AG20443 (cell line): Measurements from ENCODE around the gene KRTAP10-3.
"Not testable (repeated sequence)": the region's sequence is repeated elsewhere in the genome, so short reads cannot be mapped to it uniquely, and the experiment has no call there.

Experiments
- DNase-seq: peaks from one replicate; pipeline ENCODE4 v3.0.0; 2012; ENCODE audit warnings: low spot score, mixed read lengths

KRTAP10-3 gene, protein sequence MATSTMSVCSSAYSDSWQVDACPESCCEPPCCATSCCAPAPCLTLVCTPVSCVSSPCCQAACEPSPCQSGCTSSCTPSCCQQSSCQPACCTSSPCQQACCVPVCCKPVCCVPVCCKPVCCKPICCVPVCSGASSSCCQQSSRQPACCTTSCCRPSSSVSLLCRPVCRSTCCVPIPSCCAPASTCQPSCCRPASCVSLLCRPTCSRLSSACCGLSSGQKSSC

DNA sequence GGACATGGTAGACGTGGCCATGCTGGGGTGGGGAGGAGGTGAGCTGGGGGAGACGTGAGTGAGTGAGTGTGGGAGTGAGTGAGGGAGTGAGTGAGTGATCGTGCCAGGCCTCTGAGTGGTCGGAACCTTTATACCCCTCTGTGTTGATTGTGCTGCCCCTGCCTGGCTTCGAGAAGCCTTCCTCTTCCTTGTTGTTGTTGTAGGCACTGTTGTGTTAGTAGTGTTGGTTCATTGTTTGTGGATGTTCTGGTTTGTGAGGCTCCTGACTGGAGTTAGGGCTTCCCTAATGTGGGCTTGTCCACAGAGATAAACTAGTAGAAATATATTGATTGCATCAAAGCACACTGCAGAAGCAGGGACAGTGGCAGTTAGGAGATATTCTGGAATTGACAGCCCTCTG lies at the start of gene KRTAP10-3:
Gene KRTAP10-3, minus strand, starts transcription at position 101 of the 400 bp plus-strand sequence. Its CDS starts 80 bp downstream, at position 21.
- DNase-seq = no peak

DNA sequence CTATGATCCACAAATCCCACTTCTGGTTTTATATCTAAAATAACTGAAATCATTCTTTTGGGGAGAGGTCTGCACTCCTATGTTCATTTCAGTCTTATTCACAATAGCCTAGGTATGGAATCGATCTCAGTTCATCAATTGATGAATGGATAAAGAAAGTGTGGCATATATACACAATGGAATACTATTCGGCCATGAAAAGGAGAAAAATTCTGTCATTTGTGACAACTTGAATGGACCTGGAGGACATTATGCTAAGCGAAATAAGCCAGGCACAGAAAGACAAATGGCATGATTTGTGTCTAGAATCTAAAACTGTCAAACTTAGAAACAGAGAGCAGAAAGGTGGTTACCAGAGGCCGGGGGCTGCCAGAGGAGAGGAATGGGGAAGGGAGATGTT lies 47.9 kb upstream of the KRTAP10-3 start:
- no peak for DNase-seq

DNA sequence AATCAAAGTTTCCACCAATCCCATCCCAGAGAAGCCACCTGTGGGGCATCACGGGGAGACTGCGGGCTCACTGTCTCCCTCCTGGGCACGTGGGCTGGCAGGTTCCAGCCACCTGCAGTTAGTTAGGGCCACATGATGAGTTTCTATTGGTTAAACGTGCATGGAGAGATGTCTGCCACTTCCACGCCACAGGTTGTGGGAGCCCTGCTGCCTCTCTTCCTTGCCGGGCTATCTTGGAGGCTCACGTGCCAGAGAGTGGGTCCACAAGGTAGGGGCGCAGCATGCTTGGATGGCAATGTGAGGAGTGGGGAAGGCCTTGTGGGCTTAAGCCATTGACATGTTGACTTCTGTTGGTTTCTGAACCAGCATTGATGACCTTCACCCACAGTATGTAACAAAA lies 45.3 kb upstream of the KRTAP10-3 start:
- DNase-seq = no peak

DNA sequence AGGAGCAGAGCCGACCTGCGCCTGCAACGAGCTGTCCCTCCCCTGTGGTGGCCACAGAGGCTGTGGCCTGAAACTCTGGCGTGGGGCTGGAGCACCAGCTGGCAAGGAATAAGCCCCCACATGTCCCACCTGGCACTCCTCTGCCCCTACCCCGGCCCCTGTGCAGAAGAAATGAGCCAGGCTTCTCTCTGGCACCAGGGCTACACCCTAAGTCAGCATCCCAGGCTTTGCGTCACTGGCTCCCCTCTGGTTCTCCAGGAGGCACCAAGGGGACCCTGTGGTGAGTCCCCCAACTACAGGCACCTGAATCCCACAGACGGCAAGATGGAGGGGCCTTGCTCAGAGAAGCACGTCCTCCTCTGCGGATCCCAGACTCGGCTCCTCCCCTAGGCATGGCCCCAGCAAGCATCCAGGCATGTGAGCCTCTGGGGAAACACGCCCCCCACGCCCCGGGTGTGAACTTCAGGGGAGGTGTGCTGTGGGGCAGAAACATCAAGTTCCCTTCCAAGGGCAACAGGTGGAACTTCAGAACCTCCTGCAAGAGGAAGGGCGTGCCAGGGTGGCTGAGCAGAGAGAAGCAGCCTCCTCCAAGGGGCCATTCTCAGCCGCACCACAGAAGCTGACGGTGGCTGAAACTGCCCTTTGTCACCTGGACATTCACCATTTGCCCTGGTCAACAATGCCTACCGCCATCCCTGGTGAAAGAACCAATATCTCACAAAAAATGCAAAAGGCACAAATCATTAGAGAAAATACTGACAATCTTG lies 44.7 kb upstream of the KRTAP10-3 start:
- no peak for DNase-seq

DNA sequence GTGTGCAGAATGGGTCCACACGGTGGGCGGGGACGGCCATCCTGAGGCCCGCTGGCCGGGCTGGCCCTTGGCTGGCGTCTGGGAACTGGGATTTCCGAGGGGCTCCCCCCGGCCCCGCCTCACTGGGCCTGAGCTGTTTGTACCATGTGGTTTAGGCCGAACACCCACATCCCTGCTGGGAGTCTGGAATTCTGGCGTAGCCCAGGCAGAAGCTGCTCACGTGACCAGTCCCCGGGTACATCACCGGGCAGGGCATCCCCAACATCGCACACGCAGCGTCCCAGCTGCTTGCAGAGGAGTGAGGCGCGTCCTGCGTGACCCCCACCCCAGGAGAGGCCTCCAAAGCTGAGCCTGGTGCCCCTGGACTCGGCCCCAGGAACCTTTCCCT lies 43.9 kb upstream of the KRTAP10-3 start:
- DNase-seq = no peak

DNA sequence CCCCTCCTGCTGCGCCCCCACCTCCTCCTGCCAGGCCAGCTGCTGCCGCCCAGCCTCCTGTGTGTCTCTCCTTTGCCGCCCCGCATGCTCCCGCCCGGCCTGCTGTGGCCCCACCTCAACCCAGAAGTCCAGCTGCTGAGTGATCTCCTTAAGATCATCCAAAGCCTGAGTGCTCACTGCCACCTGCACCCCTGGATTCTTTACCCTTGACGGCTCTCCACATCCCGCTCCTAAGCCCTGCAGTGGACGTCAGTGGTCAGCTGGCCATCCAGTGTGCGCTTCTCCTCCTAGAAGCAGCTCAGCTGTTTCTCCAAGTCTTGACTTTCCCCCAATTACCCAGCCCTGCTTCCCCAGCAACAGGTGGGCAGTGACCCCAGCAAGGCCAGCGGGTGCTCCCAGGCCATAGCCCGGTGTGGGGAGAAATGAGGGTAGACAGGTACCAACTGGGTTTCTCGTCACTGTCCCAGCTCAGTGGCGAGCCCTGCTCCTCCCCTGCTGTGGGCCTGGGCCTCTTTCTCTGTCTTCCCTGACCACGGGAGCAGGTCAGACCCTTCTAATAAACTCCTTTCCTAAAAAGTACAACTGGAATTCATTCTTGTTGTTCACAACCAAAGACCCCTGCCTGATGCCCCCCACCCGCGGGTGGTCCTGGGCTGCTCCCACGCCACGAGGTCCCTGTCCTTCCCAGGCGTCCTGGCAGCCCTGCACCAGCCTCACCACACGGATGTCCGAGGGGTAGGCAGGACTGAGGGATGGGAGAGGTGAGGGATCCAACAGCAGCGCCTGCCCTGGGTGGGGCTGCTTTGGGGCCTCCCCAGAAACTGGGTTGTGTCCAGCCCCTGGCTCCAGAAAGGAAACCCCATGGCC lies 43.2 kb upstream of the KRTAP10-3 start:
- no peak for DNase-seq

DNA sequence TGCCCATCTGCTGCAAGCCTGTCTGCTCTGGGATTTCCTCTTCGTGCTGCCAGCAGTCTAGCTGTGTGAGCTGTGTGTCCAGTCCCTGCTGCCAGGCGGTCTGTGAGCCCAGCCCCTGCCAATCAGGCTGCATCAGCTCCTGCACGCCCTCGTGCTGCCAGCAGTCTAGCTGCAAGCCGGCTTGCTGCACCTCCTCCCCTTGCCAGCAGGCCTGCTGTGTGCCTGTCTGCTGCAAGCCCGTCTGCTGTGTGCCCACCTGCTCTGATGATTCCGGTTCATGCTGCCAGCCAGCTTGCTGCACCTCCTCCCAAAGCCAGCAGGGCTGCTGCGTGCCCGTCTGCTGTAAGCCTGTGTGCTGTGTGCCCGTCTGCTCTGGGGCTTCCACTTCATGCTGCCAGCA lies 42.5 kb upstream of the KRTAP10-3 start:
- not testable (repeated sequence) for DNase-seq

DNA sequence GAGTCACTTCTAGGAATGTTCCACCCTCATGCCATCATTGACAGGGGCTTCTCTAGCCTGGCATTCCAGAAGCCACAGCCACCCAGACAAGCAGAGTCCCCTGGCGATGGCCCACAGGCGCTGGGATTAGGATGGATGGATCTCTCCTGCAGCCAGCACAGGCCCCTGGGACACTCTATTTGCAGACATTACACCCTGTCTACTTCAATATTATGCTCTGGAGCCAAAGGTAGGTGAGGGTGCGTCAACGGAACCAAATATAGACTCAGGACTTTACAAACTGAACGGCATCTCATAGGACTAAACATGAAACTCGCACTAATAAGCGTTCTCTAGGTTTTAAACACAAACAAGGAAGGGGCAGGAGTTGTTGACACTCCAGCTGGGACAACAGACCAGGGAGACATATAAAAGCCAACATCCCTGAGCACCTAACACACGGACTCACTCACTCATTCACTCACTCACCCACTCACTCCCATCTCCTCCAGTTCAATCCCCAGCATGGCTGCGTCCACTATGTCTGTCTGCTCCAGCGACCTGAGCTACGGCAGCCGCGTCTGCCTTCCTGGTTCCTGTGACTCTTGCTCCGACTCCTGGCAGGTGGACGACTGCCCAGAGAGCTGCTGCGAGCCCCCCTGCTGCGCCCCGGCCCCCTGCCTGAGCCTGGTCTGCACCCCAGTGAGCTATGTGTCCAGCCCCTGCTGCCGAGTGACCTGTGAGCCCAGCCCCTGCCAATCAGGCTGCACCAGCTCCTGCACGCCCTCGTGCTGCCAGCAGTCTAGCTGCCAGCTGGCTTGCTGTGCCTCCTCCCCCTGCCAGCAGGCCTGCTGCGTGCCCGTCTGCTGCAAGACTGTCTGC lies 41.8 kb upstream of the KRTAP10-3 start, which contains the start of gene KRTAP10-7:
Gene KRTAP10-7, plus strand, starts transcription at position 480 of the 861 bp plus-strand sequence. Its CDS starts 25 bp downstream, at position 505.
- DNase-seq = not testable (repeated sequence)

DNA sequence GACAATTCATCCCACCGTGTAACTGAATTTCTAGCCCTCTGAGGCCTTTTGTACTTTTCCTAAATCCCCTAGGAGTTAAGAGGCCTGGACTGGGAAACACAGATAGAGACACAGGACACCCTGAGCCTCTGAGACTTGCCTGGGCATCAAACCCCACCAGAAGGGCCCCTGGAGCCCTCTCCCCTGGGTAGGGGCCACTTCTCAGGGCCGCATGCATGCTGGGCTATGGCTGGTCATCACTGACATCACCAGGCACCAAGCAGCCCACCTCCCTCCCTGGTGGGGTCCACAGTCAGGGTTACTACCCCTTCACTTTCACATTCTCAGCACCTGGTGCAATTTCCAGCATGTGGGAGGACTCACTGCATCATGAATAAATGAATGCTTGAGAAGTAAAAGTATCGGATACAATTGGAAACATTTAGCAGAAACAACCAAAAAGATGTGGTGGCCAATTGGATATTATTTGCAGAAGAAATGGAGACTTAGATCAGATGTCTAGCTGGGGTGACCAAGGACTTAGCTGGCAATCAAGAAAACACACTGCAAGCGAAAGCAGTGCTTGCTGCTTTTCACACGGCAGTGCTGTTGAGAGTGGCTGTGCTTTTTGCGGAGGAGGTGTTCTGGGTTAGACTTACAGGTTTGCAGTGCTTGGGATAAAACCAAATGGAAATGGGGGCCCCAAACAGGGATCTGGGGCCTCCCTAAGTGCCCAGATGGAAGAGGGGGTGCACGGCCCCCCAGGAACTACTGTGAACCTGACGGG lies 40.9 kb upstream of the KRTAP10-3 start:
- no peak for DNase-seq

DNA sequence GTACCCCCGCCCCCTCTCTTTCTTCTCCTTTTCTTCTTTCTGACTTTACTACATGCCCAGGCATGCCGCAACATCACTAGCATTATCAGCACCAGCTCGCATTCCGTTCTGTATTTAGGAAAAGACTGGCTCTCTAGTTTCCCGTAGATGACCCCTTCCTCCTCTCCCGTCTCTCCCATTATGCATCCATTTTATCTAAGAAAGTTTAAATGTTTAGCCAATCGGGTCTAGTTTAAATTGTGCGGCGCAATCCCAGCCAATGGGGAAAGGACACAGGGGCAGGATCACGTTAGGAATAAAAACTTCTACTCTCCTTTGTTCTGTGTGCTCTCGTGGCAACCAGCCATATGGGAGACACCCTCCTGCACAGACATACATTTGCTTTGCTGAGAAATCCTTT lies 39.5 kb upstream of the KRTAP10-3 start:
- no peak for DNase-seq

DNA sequence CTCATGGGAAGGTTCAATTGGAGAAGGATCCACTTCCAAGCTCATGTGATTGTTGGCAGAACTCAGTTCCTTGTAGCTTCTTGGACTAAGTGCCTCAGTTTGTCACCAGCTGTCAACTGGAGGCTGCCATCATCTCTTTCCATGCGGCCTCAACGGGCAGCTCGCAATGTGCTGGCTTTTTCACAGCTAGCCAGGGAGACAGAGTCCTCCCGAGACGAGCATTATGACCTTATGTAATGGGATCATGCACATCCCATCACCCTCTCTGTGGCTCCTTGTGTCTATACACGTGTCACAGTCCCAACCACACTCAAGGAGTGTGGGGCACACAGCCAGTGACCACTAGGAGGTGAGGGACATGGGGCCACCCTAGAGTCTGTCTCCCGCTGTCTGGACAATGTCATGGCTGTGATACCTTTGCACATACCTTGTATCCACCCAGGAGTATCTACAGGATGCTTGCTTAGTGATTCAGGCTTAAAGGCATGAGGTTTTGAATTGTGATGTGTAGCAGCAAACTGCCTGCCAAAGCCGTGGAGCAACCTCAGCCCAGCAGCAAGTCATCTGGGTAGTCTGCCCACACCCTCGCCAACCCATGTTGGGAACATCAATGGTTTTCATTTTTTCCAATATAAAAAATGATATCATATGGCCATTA lies 37.6 kb upstream of the KRTAP10-3 start:
- no peak for DNase-seq

DNA sequence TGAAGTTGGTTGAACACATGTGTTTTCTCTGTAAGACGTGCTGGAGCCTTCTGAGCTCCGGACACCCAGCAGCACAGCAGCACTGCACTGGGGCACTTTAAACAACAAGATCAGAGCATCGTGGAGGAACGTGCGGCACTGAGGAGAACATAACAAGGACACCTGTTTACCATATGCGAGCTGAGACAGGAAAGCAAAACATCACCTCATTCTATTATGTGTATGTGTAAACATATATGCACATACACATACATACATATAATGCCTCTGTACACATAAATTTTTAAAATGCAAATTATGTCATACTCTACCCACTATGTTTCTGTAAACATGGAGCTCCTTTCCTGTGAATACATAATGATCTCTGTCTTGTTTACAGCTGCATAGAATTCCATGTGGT lies 36.9 kb upstream of the KRTAP10-3 start:
- DNase-seq = no peak

DNA sequence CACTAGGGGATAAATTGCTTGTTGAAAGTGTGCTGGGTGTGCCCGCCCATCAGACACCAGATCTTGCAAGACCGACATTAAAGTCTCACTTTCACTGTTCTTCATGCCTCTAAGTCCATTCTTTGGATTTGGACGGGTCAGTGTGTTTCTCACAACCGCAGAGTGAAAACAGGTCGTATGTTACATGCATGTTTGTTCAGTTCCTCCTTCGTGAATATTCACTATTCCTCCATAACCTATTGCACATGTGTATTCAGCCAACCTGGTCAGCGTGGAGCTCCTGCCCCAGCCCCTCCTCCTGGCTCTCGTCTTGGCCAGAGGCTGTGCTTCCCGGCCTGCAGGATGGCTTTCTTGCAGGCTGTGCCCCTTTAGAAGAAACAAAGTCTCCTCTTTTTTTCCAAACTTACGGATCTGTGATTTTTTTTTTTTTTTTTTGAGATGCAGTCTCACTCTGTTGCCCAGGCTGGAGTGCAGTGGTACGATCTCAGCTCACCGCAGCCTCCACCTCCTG lies 35.9 kb upstream of the KRTAP10-3 start:
- DNase-seq = no peak

DNA sequence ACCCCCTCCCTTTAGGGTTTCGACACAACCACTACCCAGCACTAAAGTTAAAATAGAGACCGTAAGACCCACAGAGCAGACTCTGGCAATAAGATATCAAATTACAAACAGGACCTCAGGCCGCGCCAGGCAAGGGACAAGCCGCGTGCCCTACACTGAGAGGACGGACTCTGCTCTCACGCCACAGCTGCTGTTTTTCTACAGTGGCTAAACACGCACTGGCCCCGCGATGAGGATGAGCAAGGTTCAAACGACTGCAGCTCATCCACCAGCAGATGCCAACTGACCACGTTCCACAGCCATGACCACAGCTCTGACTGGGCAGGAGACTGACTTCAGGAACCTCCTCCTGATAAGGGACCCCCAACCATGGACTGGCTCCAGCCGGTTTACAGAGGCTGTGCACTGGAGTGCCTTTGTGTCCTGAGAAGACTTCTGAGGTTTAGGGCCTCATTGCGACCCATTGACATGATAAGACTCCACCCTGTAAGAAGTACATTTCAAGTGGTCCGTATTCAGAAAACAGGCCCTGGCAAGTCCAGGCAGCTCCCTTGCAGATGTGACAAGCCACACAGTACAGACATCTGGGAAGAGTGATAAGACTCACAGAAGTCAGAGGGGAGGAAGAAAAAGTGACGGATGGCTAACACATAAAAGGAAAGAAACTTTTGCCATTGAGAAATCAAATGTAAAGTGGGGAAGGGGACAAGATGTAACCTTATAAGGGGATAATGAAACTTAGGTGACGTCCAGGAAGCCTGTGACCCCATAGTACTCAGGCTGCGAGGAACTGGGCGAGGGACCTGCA lies 35.2 kb upstream of the KRTAP10-3 start:
- no peak for DNase-seq

DNA sequence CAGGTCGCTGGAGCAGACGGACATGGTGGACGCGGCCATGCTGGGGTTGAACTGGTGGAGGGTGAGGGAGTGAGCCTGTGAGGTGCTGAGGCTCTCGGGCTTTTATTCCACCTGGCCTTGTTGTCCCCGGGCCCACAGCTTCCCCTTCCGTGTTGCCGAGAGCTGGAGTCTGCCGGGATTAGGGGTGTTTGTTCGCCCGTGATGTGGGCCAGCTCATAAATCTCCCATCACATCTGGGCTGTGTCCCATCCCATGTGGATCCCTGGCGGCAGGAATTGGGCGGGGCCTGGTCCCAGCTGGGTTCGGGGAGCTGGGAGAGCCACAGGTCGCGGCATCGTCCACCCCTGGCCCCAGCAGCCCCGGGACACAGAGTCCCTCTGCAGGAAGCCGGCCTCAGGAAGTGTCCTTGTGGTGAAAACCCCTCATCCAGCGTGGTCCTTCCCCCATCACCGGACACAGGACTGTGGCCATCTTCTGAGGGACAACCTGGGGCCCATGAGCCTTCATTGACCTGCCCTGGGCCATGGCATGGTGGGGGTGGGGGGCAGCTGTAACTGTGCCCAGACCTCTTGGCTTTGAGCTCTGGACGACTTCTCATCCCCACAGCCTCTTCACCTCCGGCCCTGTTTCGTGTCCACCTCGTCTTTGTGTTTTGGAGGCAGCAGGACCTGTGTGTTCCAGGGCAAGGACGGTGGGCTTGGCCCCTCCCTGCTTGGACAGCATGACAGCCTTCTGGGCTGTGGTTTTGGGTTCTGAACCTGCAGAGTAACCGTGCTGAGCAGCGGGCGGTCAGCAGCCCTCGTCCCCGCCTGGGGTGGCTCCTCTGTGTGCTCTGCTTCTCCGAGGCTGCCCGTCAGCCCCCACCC lies 34.1 kb upstream of the KRTAP10-3 start, which contains the start of gene KRTAP10-6:
Gene KRTAP10-6, minus strand, starts transcription at position 60 of the 866 bp plus-strand sequence. Its CDS starts 21 bp downstream, at position 39.
- DNase-seq = no peak

DNA sequence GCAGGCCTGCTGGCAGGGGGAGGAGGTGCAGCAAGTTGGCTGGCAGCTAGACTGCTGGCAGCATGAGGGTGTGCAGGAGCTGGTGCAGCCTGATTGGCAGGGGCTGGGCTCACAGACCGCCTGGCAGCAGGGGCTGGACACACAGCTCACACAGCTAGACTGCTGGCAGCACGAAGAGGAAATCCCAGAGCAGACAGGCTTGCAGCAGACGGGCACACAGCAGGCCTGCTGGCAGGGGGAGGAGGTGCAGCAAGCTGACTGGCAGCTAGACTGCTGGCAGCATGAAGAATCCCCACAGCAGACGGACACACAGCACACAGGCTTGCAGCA lies 33.2 kb upstream of the KRTAP10-3 start:
- DNase-seq = not testable (repeated sequence)

DNA sequence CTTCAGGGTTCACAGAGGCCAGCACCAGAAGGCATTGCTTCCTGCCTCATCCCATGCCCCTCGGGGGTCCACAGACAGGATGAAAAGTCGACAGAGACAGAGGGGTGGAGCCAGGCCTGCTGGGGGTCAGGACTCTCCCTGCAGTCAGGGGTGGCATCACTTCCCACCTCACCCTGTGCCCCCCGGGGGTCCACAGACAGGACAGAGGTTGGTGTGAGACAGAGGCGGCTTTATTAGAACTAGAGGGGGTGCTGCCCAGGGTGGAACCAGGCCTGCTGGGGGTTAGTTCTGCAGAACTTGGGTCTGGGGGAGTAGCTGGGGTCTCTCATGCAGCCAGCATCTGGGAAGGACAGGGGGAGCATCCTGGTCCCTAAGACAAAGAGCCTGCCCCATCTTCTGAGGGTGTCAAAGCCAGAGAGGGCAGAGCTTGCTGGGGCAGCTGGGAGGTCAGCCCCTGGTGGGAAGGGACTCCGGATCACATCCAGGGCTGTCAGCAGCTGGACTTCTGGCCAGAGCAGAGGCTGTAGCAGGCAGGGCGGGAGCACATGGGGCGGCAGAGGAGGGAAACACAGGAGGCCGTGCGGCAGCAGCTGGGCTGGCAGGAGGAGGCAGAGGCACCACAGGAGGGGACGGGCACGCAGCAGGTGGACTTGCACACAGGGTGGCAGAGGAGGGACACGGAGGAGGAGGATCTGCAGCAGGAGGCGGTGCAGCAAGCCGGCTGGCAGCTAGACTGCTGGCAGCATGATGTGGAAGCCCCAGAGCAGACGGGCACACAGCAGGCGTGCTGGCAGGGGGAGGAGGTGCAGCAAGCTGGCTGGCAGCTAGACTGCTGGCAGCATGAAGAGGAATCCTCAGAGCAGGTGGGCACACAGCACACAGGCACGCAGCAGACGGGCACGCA lies 32.6 kb upstream of the KRTAP10-3 start:
- DNase-seq = not testable (repeated sequence)
